Adrenal gland (tissue), 12 donors: ENCODE results near the gene AGRN. TPM values are rescaled to one million over a fixed set of nuclear protein-coding genes. Genes with fewer than 3 reads are reported as not detected.
"Not testable (repeated sequence)": the region's sequence is repeated elsewhere in the genome, so short reads cannot be mapped to it uniquely, and the experiment has no call there.

Source experiments
- DNase-seq, 7 donors: peaks; one replicate each; pipeline ENCODE4 v3.0.0-alpha.2; 2019 to 2020
- H3K27ac ChIP-seq, 5 donors: fragments of 200-600 bp; sonication (generic) in 4 of 5; 1 replicate in 3 of 5; 2 replicates in 2 of 5; pipeline versions ENCODE4 v1.5.1 to v1.8.0; 2016 to 2020; ENCODE audit warnings: mild to moderate bottlenecking in 1 of 5
- H3K27me3 ChIP-seq: fragments of 200-600 bp; 2 replicates; pipeline ENCODE4 v1.8.0; 2021
- H3K36me3 ChIP-seq, 2 donors: fragments of 200-600 bp; replicated peaks in 1 of 2; 1 replicate in 1 of 2; 2 replicates in 1 of 2; pipeline versions ENCODE4 v1.5.1 to v1.8.0; 2018 to 2022
- H3K4me1 ChIP-seq, 2 donors: fragments of 200-600 bp; replicated peaks in 1 of 2; 1 replicate in 1 of 2; 2 replicates in 1 of 2; pipeline versions ENCODE4 v1.5.1 to v1.8.0; 2018 to 2021
- H3K4me3 ChIP-seq, 4 donors: fragments of 200-600 bp; sonication (generic) in 3 of 4; one replicate each; pipeline ENCODE4 v1.5.1; 2016 to 2018
- H3K9me3 ChIP-seq, 3 donors: fragments of 200-600 bp; sonication (generic) in 1 of 3; replicated peaks in 1 of 3; 1 replicate in 2 of 3; 2 replicates in 1 of 3; pipeline versions ENCODE4 v1.5.1 to v1.8.0; 2016 to 2021
- POLR2A ChIP-seq, 2 donors: fragments of 450-650 bp; IDR thresholded peaks; one replicate each; pipeline ENCODE4 v1.6.1; 2017; ENCODE audit warnings: antibody characterized with exemption in 2 of 2, mild to moderate bottlenecking in 2 of 2, moderate library complexity in 1 of 2
- WGBS, 4 donors: extraction: QIAGEN DNeasy Blood & Tissue Kit in 2 of 4; methylation state at CpG; one replicate each; pipeline versions ENCODE4 v1.1.5 to v1.1.7; 2013 to 2017; 5-methylcytosine and 5-hydroxymethylcytosine counted together
- intact Hi-C, 2 donors: fragments of 100-400 bp; cut with DNase I; formaldehyde crosslinking; loops; one replicate each; pipeline versions ENCODE4 v1.14.1 to v1.15.0; 2022 to 2023
- polyA plus RNA-seq, 3 donors: library from polyadenylated mRNA; stranded (reverse); fragments of 200-250 nt in 2 of 3; fragments of 350-450 nt in 1 of 3; fragmentation: Illumina TruSeq in 1 of 3; extraction: RNeasy Lipid Tissue Mini Kit (QIAGEN cat#74804) in 1 of 3; gene quantifications; one replicate each; pipeline ENCODE4 v1.2.3, GENCODE V29; 2013 to 2014
- total RNA-seq, 9 donors: library from RNA; depleted of rRNA in 4 of 9; stranded (reverse); fragments of >200 nt in 4 of 9; fragments of 120-200 nt in 1 of 9; fragmentation: NEBNext Ultra II Directional in 1 of 9; extraction: Animal tissue kit (Norgen Biotek cat#: 25700) in 1 of 9; gene quantifications; one replicate each; pipeline versions ENCODE4 v1.1.0 to v1.2.4, GENCODE V29; 2013 to 2023
- TF ChIP-seq, protein P1 (sequence below), 6 experiments: fragments of 450-650 bp in 4 of 6; fragments of 200-600 bp in 2 of 6; sonication (generic) in 1 of 6; IDR thresholded peaks; 1 replicate in 5 of 6; 2 replicates in 1 of 6; pipeline versions ENCODE4 v1.5.1 to v1.8.0; 2016 to 2021; ENCODE audit warnings: antibody characterized with exemption in 6 of 6, mild to moderate bottlenecking in 2 of 6, moderate library complexity in 1 of 6
- donor health status: healthy with polysubstance abuse.
- donor health status: Bipolar disorder and iron deficiency.
- donor health status: DM: yes; HTN: yes; CAD: no.
- donor health status: DM: no; HTN: no; CAD: no.
- donor health status: DM: no; HTN: no; CAD: no.
- donor health status: DM: yes; HTN: yes; CAD: no.

The AGRN gene
- total and polyA plus RNA-seq, 12 donors, result 2.2 to 27.8 (median 11.8) TPM

DNA sequence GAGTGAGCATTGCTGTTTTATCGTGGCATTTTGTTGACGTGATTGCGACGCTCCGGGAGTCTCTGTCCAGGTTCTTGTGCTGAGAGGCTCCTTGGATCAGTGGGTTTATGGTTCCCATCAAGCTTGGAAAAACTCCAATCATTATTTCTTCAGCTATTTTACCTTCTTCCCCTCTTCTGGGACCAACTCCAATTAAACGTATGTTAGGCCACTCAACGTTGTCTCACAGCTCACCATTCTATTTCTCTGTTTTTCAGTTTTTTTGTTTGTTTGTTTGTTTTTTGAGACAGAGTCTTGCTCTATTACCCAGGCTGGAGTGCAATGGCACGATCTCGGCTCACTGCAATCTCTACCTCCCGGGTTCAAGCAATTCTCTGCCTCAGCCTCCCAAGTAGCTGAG is 28.0 kb upstream of the AGRN start:
- Histone ChIP-seq H3K4me1 (no peaks in the 10 kb centered on the region), H3K27ac (no peak overlapping the region), H3K9me3 (no peaks in the 10 kb centered on the region), H3K27me3 (peaks cover 5% of the 10 kb centered on the region), H3K36me3 (no peaks in the 10 kb centered on the region), H3K4me3 (no peak overlapping the region)
- DNase-seq, result no peak
- intact Hi-C loops, result no loop called here
- WGBS, 4 donors, result 92 to 96% (median 94%) methylated on average over 10 of the region's 10 CpGs
- TF ChIP-seq POLR2A (IDR thresholded peaks at IDR 0.05), result no peak
- TF ChIP-seq, protein P1, sequence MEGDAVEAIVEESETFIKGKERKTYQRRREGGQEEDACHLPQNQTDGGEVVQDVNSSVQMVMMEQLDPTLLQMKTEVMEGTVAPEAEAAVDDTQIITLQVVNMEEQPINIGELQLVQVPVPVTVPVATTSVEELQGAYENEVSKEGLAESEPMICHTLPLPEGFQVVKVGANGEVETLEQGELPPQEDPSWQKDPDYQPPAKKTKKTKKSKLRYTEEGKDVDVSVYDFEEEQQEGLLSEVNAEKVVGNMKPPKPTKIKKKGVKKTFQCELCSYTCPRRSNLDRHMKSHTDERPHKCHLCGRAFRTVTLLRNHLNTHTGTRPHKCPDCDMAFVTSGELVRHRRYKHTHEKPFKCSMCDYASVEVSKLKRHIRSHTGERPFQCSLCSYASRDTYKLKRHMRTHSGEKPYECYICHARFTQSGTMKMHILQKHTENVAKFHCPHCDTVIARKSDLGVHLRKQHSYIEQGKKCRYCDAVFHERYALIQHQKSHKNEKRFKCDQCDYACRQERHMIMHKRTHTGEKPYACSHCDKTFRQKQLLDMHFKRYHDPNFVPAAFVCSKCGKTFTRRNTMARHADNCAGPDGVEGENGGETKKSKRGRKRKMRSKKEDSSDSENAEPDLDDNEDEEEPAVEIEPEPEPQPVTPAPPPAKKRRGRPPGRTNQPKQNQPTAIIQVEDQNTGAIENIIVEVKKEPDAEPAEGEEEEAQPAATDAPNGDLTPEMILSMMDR (IDR thresholded peaks at IDR 0.05), result no peak

DNA sequence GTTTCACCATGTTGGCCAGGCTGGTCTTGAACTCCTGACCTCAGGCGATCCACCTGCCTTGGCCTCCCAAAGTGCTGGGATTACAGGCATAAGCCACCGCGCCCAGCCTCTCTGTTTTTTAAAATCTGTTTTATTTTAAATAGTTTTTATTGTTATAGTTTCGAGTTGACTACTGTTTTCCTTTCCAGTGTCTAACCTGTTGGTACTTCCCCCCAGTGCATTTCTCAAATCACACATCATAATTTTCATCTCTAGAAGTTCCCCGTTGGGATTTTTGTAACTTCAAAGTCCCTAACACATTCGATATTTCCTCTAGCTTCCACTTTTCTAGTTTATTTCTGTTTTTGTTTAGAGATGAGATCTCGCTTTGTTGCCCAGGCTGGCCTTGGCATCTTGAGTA is 27.6 kb upstream of the AGRN start:
- no peaks in the 10 kb centered on the region for H3K9me3 ChIP-seq
- peaks cover 9% of the 10 kb centered on the region for H3K27me3 ChIP-seq
- TF ChIP-seq POLR2A (IDR thresholded peaks at IDR 0.05), result no peak
- TF ChIP-seq, protein P1 (IDR thresholded peaks at IDR 0.05), result no peak
- intact Hi-C loops, result no loop called here
- no peak overlapping the region for H3K27ac ChIP-seq
- no peaks in the 10 kb centered on the region for H3K4me1 ChIP-seq
- 82 to 88% (median 85%) methylated on average over 7 of the region's 7 CpGs for WGBS, 4 donors
- H3K36me3 ChIP-seq, result no peaks in the 10 kb centered on the region
- H3K4me3 ChIP-seq, result no peak overlapping the region
- DNase-seq, result no peak

DNA sequence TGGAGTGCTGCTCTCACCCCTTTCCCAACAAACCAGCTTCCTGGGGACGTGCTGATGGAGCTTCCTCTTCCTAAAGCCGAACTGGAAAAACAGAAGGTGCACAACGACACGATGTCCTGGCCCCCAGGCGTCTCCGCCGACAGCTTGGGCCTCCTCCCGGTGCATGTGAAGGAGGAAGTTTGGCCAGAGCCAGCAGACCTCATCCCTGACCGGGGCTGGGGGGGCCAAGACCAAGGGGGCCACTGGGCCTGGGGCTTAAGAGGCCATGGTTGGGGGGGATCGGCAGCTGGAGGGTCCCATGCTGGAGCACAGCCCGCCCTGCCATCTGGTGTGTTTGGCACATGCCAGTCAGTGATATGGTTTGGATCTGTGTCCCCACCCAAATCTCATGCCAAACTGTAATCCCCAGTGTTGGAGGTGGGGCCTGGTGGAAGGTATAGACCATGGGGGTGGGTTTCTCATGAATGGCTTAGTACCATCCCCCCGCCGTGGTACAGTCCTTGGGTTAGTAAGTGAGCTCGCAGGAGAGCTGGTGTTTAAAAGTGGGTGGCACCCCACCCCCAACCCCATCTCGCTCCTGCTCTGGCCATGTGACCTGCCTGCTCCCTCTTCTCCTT is 26.4 kb upstream of the AGRN start:
- intact Hi-C loops, result no loop called here
- no peak for DNase-seq
- no peak for TF ChIP-seq POLR2A (IDR thresholded peaks at IDR 0.05)
- TF ChIP-seq, protein P1 (IDR thresholded peaks at IDR 0.05), result no peak
- no peaks in the 10 kb centered on the region for H3K9me3 ChIP-seq
- H3K27ac ChIP-seq, result no peak overlapping the region
- peaks cover 0 to 3% of the 10 kb centered on the region in 2 donors for H3K4me1 ChIP-seq
- 71 to 78% (median 74%) methylated on average over 9 to 15 of the region's 15 CpGs for WGBS, 4 donors
- no peak overlapping the region for H3K4me3 ChIP-seq
- peaks cover 21% of the 10 kb centered on the region for H3K27me3 ChIP-seq
- no peaks in the 10 kb centered on the region for H3K36me3 ChIP-seq

DNA sequence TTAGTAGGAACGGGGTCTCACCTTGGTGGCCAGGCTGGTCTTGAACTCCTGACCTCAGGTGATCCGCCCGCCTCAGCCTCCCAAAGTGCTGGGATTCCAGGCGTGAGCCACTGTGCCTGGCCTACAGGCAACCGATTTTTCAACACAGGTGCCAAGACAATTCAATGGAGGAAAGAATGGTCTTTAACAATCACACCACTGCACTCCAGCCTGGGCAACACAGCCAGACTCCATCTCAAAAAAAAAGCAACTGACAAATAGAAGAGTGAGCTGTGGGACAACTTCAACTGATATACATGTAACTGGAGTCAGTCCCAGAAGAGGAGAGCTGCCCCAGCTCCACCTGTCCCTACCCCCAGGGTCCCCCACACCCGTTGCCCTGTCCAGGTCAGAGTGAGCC is 25.4 kb upstream of the AGRN start:
- H3K27ac ChIP-seq, DNase-seq, H3K9me3 ChIP-seq, H3K36me3 ChIP-seq, intact Hi-C loops, H3K4me3 ChIP-seq: not testable (repeated sequence)
- H3K27me3 ChIP-seq, result peaks cover 30% of the 10 kb centered on the region
- WGBS, 4 donors, result 70 to 91% (median 86%) methylated on average over 4 to 6 of the region's 6 CpGs
- peaks cover 0 to 12% of the 10 kb centered on the region in 2 donors for H3K4me1 ChIP-seq
